HG03575 (cell line): ENCODE measurements around the gene MORC4.
"Not testable (repeated sequence)": the region's sequence is repeated elsewhere in the genome, so short reads cannot be mapped to it uniquely, and the experiment has no call there.

Experiments
- ATAC-seq: cut with Tn5 transposase; IDR thresholded peaks from one replicate; pipeline ENCODE4 v1.9.1; 2021; ENCODE audit not compliant: unreplicated experiment, insufficient number of reproducible peaks, low FRiP score; ENCODE audit errors: extremely low read depth

MORC4 gene

GRCh38 chrX:107000013-107000515 lies at the start of gene MORC4:
TSS of gene MORC4 (minus strand) at chrX:107000212. CDS start at chrX:106999969, 243 bp downstream.
- ATAC-seq, result no peak

DNA sequence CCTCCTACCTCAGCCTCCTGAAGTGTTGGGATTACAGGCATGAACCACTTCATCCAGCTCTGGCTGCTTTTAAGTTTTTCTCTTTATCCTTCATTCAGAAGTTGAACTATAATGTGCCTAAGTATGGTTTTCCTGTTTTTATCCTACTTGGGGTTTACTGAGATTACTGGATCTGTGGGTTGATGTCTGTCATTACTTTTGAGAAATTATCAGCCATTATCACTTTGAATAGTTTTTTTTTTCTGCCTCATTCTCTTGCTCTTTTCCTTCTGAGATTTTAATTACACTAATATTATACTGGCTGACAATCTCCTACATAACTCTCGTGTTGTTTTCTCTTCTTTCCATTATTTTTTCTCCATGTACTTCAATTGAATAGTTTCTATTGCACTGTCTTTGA lies 47.6 kb upstream of the MORC4 start:
- ATAC-seq, result no peak

DNA sequence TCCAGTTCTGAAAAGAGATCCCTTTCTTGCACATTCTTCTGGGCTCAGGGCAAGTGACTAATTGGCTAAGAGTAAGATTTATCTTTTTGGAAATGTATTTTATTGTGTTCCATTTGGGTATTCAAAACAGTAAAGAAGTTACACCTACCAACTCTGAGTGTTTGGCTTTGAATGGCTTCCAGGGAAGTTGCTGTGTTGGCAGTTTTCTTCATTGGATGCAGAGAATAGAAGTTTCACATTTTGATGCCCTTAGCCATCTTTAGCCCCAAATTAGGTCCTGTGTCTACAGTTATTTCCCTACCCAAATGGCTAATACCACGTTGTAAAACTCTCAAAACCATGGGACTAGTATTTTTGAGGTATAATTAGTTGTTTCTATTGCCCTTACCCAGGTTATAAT lies 29.7 kb upstream of the MORC4 start:
- ATAC-seq, result no peak

DNA sequence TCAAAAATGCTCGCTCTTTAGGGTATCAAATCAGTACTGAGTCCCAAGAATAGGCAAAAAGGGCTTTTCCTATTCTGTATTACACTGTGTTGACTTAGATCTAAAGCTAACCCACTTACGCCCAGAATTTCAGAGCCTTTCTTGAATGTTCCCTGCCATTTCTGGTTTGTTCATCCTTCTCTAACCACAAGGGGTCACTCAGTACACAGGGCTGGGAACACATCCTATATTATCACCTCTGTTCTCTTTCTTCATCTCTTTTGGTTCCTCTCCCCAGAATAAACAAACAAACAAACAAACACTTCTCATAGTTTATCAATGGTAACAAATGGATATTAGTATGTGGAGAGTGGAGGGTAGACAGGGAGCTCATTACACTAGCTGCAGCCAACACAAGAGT lies 25.5 kb upstream of the MORC4 start:
- ATAC-seq, result no peak

DNA sequence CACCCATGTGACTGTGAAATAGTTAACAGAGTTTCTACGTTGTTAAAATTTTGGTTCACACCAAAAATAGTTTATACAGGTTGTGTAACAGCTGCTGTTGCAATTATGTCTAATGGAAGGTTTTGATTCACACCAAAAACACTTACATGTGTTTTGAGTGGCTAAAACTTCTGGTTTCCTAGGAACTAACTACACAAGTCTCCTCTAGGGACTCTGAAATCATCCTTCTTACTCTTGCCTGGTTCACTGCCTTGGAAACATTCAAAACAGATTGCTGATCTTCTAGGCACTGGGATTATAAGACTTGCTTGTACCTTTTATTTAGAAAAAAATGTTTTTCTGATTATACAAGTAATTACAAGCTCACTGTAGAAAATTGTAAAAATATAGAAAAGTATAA lies 14.9 kb upstream of the MORC4 start:
- no peak for ATAC-seq

- ATAC-seq, result no peak
Measured at GRCh38 chrX:107008034-107008433, 8.0 kb upstream of the MORC4 start.

GRCh38 chrX:106999002-106999975 lies 723 bp downstream of the MORC4 start:
- no peak for ATAC-seq

GRCh38 chrX:106997611-106998010 lies 2.4 kb downstream of the MORC4 start:
- no peak for ATAC-seq

DNA sequence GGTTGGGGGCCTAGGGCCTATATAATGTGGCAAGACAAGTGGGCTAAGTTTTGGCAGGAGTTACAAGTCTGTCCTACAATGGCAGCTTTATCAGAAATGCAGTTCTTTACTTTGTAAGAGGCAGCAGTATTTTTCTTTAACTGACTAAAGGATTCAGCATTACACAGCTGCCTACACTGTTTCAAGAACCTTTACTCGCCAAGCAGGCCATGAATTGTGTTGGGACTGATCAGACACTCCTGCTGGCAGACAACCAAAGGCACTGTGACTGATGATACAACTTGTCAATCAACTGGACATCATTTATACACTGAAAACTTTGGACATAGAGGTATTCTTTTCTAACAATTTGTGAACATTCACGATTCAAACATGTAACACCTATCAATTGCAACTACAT lies 4.3 kb downstream of the MORC4 start:
- ATAC-seq, result no peak

- ATAC-seq, result no peak
Measured at GRCh38 chrX:106987488-106987887, 12.5 kb downstream of the MORC4 start.

- ATAC-seq, result no peak
Measured at GRCh38 chrX:106980952-106981626, 18.9 kb downstream of the MORC4 start.

DNA sequence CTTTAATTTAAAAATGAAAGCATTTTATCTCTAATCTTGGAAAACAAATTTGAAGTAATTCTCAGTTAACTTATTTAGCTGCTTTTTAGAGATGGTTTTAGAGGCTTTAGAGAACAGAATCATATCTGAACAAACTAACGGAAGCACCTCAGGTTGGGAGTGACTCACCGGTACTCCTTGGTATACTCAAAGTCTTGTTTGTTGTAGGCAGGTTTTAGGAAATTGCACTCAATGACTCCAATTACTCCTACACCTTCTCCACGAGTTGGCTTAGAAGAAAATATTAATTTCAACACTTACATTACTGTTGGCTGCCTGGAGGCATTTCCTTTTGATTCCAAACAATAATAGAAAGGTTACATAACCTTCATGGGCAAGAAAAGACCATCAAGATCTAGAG lies 23.6 kb downstream of the MORC4 start:
- no peak for ATAC-seq

GRCh38 chrX:106973433-106974149 lies 26.4 kb downstream of the MORC4 start:
- ATAC-seq, result no peak

DNA sequence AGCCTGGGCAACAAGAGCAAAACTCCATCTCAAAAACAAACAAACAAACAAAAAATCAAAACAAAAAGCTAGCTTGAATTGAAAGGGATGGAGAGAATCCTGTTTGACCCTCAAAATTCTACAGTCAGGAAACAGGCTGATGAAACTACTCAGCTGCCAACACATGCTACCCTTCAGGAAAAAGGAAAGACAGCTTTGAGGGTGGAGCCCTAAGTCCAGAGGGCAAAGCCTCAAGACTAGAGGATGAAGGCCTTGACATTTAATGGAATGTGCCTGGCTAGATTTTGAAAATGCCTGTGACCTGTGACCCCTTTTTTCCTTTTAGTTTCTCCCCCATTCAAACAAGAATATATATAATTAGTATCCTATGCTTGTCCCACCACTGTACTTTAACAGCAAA lies 27.1 kb downstream of the MORC4 start:
- ATAC-seq, result no peak

DNA sequence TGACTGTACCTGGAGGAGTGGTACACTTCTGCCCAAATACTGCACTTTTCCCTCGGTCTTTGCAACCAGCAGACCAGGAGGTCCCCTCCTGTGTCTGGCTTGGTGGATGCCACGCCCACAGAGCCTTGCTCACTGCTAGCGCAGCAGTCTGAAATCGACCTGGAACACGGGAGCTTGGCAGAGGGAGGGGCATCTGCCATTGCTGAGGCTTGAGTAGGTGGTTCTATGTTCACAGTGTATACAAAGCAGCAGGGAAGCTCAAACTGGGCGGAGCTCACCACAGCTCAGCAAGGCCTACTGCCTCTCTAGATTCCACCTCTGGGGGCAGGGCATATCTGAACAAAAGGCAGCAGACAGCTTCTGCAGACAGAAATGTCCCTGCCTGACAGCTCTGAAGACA lies 33.5 kb downstream of the MORC4 start:
- ATAC-seq, result not testable (repeated sequence)

GRCh38 chrX:106964290-106964689 lies 35.7 kb downstream of the MORC4 start:
- ATAC-seq, result no peak

- ATAC-seq, result no peak
Measured at GRCh38 chrX:106963111-106963510, 36.9 kb downstream of the MORC4 start.

DNA sequence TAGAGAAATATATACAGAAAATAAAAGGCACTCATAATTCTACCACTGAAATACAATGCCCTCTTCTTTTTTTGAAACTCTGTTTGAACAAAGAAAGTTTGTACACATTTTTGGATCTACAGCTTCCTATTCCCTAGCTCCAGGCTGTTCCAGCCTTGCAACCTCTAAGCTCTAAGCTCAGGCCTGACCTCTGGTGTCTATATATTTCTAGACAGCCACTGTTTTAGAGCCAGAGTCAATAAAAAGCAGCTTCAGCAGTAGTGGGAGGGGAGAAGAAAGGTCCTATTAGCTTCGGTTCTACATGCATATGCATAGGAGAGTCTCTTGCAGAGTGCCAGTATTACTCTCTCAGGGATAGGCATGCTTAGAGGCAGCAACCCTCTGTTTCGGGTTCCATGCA lies 40.1 kb downstream of the MORC4 start:
- no peak for ATAC-seq

DNA sequence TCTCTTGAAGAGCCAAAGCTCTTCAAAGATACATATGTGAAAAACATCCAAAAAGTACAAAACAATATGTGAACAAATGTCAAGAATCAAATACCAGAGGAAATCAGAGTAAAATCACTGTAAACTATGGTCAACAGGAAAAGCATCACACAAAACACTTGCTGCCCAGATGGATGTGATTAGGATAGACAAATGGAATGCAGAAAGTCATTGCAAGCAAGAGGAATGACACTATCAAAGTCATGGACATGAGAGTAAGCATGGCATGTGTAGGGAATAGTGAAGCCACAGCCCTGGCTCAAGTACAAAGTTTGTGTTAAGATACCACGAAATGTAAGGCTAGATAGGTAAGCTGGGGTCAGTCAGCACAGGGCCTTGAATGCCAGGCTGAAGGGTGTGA lies 42.2 kb downstream of the MORC4 start:
- ATAC-seq, result no peak
